HFF-Myc (cell line): ENCODE results near the gene IFT43.
"Not testable (repeated sequence)": the region's sequence is repeated elsewhere in the genome, so short reads cannot be mapped to it uniquely, and the experiment has no call there.

Experiments
- DNase-seq: peaks from one replicate; pipeline ENCODE4 v3.0.0-alpha.2; 2011; ENCODE audit warnings: low read depth; ENCODE audit errors: extremely low read depth
- H3K4me3 ChIP-seq: replicated peaks from 2 replicates; pipeline ENCODE4 v1.5.1; 2011; ENCODE audit warnings: low read depth, mild to moderate bottlenecking, control low read depth, low read length
- CTCF ChIP-seq: IDR thresholded peaks from 2 replicates; pipeline ENCODE4 v1.5.1; 2012; ENCODE audit warnings: mild to moderate bottlenecking, low read depth, low read length, control low read depth; ENCODE audit errors: missing control alignments

The IFT43 gene

GRCh38 chr14:76007852-76008251 lies 22.3 kb downstream of the IFT43 start:
- no peak overlapping the region for H3K4me3 ChIP-seq
- no peak for DNase-seq
- no peak for TF ChIP-seq CTCF

DNA sequence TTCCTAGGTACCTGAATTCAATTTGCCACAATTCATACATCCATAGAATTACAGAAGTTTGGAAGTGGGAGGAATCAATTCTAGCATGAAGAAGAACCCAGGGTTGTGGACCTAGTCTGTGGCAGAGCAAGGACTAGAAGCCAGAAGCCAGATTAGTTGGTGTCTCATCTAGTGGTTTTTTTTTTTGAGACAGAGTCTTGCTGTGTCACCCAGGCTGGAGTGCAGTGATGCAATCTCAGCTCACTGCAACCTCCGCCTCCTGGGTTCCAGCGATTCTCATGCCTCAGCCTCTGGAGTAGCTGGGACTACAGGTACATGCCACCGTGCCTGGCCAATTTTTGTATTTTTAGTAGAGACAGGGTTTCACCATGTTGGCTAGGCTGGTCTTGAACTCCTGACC lies 24.1 kb downstream of the IFT43 start:
- not testable (repeated sequence) for DNase-seq, H3K4me3 ChIP-seq

DNA sequence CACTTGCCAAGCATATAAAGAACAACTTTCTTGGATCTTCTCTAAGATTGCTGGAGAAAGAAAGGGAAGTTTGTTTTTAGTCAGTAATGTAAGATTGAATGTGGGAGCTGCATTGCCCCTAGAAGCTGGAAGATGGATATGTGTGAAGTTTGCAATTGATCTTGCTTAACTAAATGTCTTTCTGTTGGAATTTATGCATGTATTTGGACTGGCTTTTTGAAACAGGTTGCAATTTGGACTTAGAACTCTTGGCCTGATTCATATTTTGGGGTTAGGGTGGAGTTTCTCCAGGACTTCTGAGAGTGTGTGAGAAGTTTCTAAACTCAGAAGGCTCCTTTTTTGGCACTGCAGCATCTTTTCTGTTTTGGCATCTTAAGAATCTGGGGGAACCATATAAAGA lies 26.4 kb downstream of the IFT43 start:
- DNase-seq = no peak
- TF ChIP-seq CTCF = no peak
- no peak overlapping the region for H3K4me3 ChIP-seq

DNA sequence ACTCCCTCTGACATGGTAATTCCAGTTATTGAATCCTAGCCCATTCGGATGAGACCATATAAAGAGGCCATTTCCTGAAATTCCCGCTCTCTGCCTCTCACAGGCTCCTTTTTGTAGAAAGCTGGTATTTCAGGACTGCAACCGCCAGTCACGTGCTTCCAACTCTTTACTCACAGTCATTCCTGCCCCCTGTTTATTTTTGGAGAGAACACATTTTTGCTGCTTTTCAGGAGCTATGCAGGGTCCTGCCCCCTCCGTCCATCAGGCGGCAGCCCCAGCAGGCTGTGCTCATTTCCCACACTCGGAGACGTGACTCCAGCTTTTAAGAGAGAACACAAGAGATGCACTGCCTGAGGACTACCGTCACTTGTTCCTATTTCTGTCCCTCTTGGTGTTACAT lies 26.8 kb downstream of the IFT43 start:
- no peak for TF ChIP-seq CTCF
- DNase-seq = no peak
- H3K4me3 ChIP-seq = no peak overlapping the region

DNA sequence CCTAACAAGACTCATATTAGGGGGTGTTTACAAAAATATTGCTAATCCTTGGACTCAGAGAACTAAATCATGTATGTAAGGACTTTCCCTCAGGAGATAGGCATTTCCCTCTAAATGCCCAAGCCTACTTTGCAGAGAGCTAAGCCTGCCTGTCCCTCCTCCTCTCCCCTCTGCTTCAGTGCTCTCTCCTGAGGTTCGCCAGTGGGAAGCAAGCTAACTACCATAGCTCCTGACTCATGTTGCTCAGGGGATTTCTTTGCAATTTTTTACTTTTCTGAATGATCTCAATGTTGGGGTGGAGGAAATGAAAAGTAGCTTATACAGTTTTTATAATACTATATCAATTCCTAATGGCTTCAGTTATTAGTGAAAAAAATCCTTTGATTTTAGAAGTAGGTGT lies 29.6 kb downstream of the IFT43 start:
- TF ChIP-seq CTCF = no peak
- DNase-seq = no peak
- no peak overlapping the region for H3K4me3 ChIP-seq

GRCh38 chr14:76015668-76016067 lies 30.1 kb downstream of the IFT43 start:
- no peak for TF ChIP-seq CTCF
- no peak for DNase-seq
- H3K4me3 ChIP-seq = no peak overlapping the region

- DNase-seq = no peak
- H3K4me3 ChIP-seq = no peak overlapping the region
- no peak for TF ChIP-seq CTCF
These were observed 34.1 kb downstream of the IFT43 start for GRCh38 chr14:76019676-76020075.
